ENCODE data around the gene ANK2.

Gene ANK2

DNA sequence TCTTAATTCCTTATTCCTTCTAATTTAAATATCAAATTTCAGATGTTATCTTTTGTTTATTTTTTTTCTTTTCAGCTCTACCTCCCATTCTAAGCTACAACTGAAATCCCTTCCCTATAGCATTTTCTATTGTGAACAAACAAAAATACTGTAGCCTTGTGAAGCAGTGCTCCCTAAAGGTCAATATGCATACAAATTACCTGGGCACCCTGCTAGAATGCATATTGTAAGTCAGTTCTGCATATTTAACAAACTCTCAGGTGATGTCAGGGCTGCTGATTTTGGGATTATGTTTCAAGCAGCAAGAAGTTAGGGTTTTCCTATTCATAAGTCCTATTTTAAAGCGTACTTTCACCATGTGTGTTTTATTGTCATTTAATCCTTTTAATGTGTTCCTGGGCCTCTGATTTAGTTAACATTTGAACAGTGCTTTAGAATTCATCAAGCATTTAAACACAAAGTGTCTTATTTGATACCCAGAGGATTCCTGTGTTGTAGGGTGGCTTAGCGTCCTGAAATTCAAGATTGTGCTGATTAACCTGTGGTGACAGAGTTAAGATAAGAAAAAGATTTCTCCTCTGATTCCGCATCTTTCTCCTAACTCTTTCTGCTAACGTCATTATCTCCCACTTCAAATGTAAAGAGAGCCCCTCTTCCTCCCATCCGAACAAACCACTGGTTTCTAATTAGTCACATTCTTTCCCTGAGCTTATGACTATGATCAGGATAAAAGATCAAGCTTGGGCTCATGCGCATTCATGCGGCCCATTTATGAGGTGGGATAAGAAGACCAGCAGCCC is 221.3 kb downstream of the ANK2 start:
- FAIRE-seq (no peak), DNase-seq (ENCODE audit: insufficient read length, low spot score) (no peak)
- no peak for TF ChIP-seq POLR2A (IDR thresholded peaks at IDR 0.05; ENCODE audit: low read depth, low read length)

DNA sequence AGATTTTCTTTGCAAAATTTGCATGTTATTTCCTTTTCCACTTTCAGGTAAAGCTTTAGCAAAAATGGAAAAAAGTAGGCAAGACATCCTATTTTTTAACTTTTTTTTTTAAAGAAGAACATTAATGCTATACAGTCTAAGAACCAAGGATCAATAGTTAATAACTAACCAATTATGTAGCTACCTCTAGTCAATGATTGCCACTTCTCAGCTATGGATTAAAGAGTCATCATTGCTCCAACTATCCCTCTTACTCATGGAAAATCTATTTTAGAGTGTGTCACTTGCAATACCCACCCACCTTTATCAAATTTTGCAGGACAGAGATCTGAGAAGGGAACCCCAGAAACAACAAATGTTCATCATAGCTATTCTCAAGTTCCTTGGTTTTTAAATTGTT is 223.1 kb downstream of the ANK2 start:
- TF ChIP-seq POLR2A (IDR thresholded peaks at IDR 0.05; ENCODE audit: low read depth, low read length): no peak
- FAIRE-seq: no peak
- DNase-seq (ENCODE audit: insufficient read length, low spot score): no peak

DNA sequence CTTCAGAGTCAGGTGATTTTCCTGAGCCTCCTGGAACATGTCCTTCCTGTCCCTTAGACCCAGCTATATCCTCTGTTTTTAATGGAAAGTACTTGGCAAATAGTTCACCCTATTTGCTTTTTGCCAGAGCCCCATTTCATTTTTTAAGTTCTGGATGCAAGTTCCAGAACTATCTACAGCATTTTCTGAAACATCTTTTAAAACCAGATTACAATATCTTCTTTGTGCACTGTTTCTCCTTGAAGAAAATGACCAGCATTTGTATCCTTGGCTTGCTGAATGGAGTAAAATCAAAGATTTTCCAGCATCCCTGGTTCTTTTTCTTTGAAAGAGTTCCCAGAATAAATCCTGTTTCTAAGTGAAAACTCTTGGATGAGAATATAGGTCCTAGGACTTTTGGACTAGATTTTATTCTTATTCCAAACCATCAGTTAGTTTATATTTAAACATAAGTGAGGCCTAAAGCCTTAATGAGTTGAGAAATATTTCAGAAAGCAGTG is 224.3 kb downstream of the ANK2 start:
- no peak for TF ChIP-seq POLR2A (IDR thresholded peaks at IDR 0.05; ENCODE audit: low read depth, low read length)
- FAIRE-seq (no peak), DNase-seq (ENCODE audit: insufficient read length, low spot score) (no peak)

DNA sequence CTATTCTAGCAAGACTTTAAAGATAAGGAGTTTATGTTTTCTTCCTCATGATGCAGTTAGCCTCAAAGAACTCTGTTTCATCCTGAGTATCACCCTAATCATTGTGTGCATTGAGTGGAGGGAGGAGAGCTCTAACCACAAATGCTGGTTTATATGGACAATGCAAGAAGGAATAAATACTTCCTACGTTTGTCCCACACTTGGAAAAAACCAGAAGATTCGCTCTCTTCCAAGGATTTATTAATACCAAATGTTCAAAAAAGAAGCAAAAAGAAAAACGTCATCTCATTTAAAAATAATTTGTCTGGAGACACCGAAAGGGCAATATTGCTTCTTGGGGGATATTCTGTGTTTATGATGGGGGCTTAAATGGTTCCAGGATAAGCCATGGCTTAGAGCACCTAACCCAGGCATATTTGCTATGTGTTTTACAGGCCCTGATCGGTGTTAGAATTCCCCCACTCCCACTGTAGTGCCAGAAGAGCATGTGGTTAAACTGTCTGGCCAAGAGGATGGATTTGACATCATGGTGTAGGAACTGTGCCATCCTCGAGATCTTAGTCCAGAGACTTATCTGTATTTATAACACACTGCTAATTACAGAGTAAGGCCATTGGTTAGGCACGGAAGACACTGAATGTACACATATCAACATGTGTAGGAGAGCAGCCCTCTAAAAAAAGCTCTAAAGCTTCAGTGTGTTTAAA is 227.2 kb downstream of the ANK2 start:
- TF ChIP-seq POLR2A (IDR thresholded peaks at IDR 0.05; ENCODE audit: low read depth, low read length): no peak
- no peak for DNase-seq (ENCODE audit: insufficient read length, low spot score)
- no peak for FAIRE-seq

DNA sequence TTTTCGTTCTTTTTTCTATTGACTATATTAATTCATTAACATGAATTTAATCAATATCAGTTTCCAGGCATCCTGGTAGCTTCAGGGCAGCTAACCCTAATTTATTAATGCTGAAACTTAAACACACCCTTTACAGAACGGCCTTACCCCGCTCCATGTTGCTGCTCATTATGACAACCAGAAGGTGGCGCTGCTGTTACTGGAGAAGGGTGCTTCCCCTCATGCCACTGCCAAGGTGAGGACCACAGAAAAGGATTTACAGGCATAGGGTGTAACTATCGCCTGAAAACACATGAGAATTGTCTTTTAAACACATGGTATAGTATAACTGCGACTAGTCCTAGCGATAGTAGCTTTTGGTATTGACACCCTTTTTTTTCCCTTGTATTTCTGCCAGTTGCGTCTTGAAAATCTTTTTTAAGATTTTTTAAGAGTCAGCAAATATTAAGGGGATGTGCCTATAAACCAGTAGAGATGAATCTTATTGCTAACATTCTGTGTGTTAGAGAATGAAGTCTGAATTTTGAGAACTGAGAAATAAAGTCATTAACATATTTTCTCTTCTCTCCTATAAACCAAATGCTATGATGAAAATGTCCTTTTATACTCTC is 229.0 kb downstream of the ANK2 start:
- no peak for TF ChIP-seq POLR2A (IDR thresholded peaks at IDR 0.05; ENCODE audit: low read depth, low read length)
- peak; percentile 33 for DNase-seq (ENCODE audit: insufficient read length, low spot score)
- peak; percentile 78 for FAIRE-seq

DNA sequence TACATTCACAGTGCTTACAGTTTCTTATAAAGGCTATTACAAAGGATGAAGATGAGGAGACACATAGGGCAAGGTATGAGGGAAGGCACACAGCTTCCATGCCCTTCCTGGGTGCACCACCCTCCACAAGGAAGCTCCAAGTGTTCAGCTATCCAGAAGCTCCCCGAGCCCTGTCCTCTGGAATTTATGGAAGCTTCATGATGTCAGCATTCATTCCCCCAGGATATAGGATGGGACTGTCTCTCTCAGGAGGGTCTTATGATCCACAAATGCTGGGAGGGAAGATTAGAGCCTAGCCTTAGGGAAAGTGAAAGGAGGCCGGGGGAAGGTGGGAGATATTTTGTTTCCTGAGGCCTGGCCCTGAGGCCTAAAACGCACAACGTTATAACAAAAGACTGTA is 236.0 kb downstream of the ANK2 start:
- FAIRE-seq: no peak

DNA sequence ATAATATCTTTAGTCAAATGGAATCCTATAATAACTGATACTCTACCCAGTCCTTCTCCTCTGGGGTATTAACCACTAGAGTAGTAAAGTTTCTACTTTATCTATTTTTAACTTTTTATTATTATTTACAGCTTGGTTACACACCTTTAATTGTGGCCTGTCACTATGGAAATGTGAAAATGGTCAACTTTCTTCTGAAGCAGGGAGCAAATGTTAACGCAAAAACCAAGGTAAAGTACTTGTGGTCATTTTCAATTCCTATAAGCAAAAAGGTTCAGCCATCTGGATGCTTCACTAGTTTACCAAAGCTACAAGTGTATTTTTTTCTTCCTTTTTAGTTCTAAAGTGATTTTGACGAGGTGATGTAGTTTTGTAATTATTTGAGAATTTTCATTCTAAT is 238.8 kb downstream of the ANK2 start:
- FAIRE-seq: no peak
- no peak for DNase-seq (ENCODE audit: insufficient read length, low spot score)
- TF ChIP-seq POLR2A (IDR thresholded peaks at IDR 0.05; ENCODE audit: low read depth, low read length): no peak

More for the DNA sequence above, 236.0 kb downstream of the ANK2 start:
- no peak for DNase-seq (ENCODE audit: insufficient read length, low spot score)
- TF ChIP-seq POLR2A (IDR thresholded peaks at IDR 0.05; ENCODE audit: low read depth, low read length): no peak

DNA sequence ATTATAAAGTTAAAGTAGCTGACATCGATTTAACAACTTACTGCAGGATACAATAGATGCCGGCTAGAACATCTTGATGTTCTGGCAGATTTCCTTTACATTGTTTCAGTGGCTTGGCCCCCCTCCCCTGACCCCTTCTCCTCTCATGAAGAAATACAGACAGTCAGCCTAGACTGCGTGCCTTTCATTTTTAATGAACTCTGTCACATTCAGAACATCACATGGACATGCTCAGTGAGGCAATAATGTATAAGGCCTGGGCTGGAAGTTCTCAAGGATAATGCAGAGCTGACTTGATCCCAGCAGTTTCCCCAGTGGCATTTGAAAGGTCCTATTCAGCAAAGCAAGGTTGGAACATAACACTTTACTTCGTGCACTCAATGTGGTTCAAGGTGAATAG is 239.2 kb downstream of the ANK2 start:
- FAIRE-seq: no peak
- DNase-seq (ENCODE audit: insufficient read length, low spot score): no peak
- no peak for TF ChIP-seq POLR2A (IDR thresholded peaks at IDR 0.05; ENCODE audit: low read depth, low read length)

DNA sequence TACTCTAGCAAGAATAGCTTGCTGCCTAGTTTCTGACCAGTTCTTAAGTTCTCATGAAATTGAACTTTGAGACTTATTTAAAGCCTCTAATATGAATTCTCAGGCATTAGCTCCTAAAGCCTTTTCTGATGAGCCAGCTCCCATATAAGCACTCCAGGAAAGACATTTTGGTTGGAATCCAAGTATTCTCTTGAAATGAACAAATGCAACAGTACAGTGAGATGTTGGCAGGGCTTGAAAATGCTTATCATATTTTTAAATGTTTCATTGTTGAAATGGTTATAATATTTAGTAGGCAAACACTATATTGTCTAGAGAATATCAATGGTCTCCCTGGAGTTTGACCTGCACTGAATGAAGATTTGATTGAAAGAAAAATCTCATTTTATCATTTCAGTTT is 240.3 kb downstream of the ANK2 start:
- DNase-seq (ENCODE audit: insufficient read length, low spot score) (no peak), FAIRE-seq (no peak)
- no peak for TF ChIP-seq POLR2A (IDR thresholded peaks at IDR 0.05; ENCODE audit: low read depth, low read length)

DNA sequence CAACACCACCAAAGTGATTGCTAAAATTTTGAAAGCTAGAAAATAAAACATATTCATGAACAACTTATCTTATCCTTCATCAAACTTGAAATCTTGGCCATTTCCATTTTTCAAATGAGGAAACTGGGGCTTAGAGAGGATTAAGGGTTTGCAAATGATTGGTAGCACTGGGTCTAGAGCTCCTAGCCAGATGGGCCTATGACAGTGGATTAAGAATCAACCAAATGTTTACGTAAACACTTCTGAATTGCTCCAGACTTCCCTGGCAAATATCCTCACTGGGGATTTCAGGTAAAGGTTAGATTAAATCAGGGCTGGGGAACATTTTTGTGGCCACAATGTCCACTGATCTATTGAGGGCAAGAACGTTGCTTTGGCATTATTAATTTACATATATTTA is 241.2 kb downstream of the ANK2 start:
- no peak for TF ChIP-seq POLR2A (IDR thresholded peaks at IDR 0.05; ENCODE audit: low read depth, low read length)
- DNase-seq (ENCODE audit: insufficient read length, low spot score): no peak
- no peak for FAIRE-seq

DNA sequence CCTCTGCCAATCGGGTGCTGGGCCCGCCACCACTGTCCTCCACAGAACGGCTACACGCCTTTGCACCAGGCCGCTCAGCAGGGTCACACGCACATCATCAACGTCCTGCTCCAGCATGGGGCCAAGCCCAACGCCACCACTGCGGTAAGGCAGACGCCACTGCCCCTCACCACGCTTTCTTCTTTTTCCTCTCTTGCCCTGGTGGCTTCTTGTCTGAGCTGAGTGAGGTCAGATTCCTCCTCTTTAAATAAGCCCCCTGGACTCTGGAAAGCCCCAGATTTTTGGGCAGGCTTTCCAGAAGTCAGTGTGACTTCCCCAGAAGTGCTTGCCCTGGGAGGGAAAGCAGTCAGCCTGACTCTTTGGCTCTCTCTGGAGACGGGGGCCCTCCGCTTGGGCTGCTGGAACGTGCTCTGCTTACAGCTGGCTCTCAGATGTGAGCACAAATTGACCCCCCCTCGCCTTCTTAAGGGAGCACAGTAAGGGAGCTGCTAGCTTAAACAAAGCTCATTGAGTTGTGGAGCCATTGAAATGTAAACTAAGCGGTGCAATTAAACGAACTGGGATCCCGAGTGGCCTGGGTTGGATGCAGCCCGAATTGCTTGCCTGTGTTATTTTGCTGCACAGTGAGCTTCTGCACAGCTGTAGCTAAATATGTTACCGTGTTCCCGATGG is 243.1 kb downstream of the ANK2 start:
- DNase-seq (ENCODE audit: insufficient read length, low spot score) (no peak), FAIRE-seq (no peak)
- TF ChIP-seq POLR2A (IDR thresholded peaks at IDR 0.05; ENCODE audit: low read depth, low read length): no peak

DNA sequence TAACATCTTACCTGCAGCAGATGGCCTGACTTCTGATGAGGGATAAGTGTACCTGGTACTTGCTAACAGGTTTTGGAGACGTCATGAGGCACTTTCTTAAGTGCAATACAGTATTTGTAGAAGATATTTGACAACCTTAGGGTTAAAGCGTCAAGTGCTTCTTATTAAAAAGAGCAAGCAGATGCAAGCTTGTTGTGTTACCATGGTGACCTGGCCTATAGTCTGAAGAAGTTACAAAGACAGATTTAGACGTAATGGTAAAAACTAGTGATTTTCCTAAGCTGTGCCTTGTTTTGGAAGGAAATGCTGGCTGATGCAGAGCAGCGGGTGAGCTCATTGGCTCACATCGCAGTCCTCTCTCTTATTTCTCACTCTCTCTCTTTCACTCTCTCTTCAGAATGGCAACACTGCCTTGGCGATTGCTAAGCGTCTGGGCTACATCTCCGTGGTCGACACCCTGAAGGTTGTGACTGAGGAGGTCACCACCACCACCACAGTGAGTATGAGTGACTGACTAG is 243.6 kb downstream of the ANK2 start:
- no peak for FAIRE-seq
- DNase-seq (ENCODE audit: insufficient read length, low spot score): no peak
- TF ChIP-seq POLR2A (IDR thresholded peaks at IDR 0.05; ENCODE audit: low read depth, low read length): no peak

DNA sequence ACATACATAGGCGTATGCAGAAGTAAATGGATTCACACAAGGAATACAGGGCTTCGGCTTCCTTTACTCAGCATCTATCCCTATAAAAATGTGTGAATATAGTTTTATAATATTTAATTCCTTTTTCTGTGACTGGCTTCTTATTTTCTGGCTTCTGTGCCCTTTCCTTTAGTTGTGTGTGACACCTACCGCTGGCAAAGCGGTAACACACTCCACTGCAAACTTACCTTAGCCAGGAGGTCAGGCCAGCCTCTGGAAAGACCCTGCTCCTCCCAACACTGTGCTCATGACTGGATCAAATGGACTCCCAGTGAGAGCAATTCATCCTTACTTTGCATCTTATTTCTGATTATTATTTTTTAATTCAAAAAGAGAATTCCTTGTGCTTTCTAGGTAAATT is 244.2 kb downstream of the ANK2 start:
- FAIRE-seq: no peak
- DNase-seq (ENCODE audit: insufficient read length, low spot score): no peak
- no peak for TF ChIP-seq POLR2A (IDR thresholded peaks at IDR 0.05; ENCODE audit: low read depth, low read length)

DNA sequence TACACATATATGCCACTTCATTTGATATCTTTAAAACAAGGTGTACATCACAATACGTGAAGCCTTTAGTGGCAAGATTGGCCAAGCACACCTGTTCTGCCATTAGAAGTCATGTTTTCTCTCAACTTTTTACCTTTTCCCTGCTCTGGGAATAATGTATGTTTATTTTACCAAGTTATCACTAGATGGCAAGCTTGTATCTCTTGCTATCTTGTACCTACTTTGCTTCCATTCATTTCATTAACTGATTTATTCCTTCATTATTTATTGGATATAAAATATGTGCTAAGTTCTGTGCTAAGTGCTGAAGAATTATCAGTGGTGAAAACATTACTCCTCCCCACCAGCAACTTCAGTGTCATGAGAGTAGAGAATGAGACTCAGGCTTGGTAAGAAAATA is 245.5 kb downstream of the ANK2 start:
- TF ChIP-seq POLR2A (IDR thresholded peaks at IDR 0.05; ENCODE audit: low read depth, low read length): no peak
- DNase-seq (ENCODE audit: insufficient read length, low spot score) (no peak), FAIRE-seq (no peak)

Measured in H54 (cell line).